GM23338 (cell line): ENCODE measurements around the gene SLC66A1.

Experiments used
- EZH2phosphoT487 ChIP-seq: fragments of 200-600 bp; sonication (generic); IDR thresholded peaks from one replicate; pipeline ENCODE4 v1.8.1; 2018; ENCODE audit warnings: antibody characterized with exemption; ENCODE audit not compliant: unreplicated experiment
- JUNB ChIP-seq: IDR thresholded peaks from one replicate; pipeline ENCODE4 v1.6.1; 2016; ENCODE audit warnings: antibody characterized with exemption; ENCODE audit not compliant: unreplicated experiment
- NANOG ChIP-seq: IDR thresholded peaks from 2 replicates; pipeline ENCODE4 v1.6.1; 2016; ENCODE audit warnings: antibody characterized with exemption, borderline replicate concordance
- POLR2AphosphoS5 ChIP-seq: IDR thresholded peaks from 2 replicates; pipeline ENCODE4 v1.6.1; 2016; ENCODE audit warnings: antibody characterized with exemption, low read depth
- REST ChIP-seq: IDR thresholded peaks from one replicate; pipeline ENCODE4 v1.6.1; 2018; ENCODE audit warnings: antibody characterized with exemption; ENCODE audit not compliant: unreplicated experiment
- ZNF331 ChIP-seq: fragments of 250-450 bp; sonication (Bioruptor Pico); IDR thresholded peaks from 2 replicates; pipeline ENCODE4 v1.5.0; 2020; ENCODE audit warnings: low read depth, mild to moderate bottlenecking, moderate library complexity
- TF ChIP-seq, protein P1 (sequence below), 2 experiments: fragments of 200-600 bp in 1 of 2; sonication (generic) in 1 of 2; conservative IDR thresholded peaks; 2 replicates each; pipeline versions ENCODE4 v1.5.1 to v1.6.1; 2016 to 2017; ENCODE audit warnings: antibody characterized with exemption in 2 of 2, low read depth in 2 of 2, mild to moderate bottlenecking in 2 of 2, moderate library complexity in 1 of 2

GRCh38 chr1:19262744-19263143 lies 49.4 kb upstream of the SLC66A1 start:
- TF ChIP-seq, protein P1, sequence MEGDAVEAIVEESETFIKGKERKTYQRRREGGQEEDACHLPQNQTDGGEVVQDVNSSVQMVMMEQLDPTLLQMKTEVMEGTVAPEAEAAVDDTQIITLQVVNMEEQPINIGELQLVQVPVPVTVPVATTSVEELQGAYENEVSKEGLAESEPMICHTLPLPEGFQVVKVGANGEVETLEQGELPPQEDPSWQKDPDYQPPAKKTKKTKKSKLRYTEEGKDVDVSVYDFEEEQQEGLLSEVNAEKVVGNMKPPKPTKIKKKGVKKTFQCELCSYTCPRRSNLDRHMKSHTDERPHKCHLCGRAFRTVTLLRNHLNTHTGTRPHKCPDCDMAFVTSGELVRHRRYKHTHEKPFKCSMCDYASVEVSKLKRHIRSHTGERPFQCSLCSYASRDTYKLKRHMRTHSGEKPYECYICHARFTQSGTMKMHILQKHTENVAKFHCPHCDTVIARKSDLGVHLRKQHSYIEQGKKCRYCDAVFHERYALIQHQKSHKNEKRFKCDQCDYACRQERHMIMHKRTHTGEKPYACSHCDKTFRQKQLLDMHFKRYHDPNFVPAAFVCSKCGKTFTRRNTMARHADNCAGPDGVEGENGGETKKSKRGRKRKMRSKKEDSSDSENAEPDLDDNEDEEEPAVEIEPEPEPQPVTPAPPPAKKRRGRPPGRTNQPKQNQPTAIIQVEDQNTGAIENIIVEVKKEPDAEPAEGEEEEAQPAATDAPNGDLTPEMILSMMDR (conservative IDR thresholded peaks at IDR 0.05; ENCODE audit: low read depth in 2 of 2): no peak
- TF ChIP-seq JUNB (no peak), POLR2AphosphoS5 (no peak), ZNF331 (CRISPR knock-in tag) (no peak), REST (no peak), EZH2phosphoT487 (no peak), NANOG (no peak)
